ENCODE data around the gene NDUFV3.
"Not testable (repeated sequence)": the region's sequence is repeated elsewhere in the genome, so short reads cannot be mapped to it uniquely, and the experiment has no call there.

Gene NDUFV3

DNA sequence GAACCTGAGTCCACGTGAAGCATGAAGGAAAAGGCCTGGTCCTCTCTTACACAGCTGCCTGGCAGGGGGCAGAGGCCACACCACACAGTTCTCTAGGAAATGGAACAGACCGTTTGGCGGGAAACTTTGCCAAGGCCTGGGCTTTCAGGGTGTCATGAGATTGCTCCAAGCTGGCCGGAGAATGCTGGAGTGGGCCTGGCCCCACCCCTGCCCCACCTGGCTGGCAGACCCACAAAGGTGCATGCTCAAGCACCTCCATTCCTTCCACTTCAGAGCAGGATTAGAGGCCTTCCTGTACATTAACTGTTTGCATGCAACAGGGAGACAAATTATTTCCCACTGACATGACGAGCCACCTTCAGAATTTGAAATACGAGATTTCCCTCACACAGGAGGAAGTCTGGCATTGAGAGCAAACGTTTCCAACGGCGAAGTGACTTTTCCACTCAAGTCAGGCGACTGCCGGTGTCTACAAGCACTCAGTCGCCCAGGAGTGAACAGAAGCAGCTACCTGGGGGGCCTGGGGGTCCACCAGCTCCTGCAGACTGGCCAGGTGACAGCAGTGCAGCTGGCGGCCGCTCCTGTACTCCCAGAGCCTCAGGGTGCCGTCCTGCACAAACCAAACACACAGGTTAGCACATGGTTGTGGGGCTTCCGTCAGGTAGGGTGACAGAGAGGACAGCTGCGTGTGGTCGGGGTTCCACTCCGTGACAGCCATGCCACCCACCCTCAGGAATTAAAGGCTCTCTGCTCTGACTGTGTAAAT is 37.8 kb upstream of the NDUFV3 start:
- no peak overlapping the region for H3K4me3 ChIP-seq (ENCODE audit: low read depth, low read length)
- DNase-seq (ENCODE audit: low read depth): no peak

DNA sequence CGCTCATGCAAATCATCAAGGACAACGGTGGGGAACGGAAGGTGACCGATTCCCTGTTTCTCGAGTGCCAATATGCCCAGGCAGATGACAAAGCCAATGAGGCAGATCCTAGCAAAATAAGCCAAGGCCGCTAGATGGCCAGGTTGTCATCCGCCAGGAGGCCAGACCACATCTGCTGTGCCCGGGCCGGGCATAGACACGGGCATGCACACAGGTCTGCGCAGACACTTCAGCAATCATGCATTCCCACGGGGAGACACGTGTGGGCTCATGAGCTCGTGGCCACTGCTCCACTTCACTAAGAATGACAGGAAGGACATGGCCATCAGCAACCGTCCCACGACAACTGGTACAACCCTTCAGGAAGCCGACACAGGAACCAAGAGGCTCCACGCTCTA is 37.2 kb upstream of the NDUFV3 start:
- no peak for DNase-seq (ENCODE audit: low read depth)
- H3K4me3 ChIP-seq (ENCODE audit: low read depth, low read length): no peak overlapping the region

DNA sequence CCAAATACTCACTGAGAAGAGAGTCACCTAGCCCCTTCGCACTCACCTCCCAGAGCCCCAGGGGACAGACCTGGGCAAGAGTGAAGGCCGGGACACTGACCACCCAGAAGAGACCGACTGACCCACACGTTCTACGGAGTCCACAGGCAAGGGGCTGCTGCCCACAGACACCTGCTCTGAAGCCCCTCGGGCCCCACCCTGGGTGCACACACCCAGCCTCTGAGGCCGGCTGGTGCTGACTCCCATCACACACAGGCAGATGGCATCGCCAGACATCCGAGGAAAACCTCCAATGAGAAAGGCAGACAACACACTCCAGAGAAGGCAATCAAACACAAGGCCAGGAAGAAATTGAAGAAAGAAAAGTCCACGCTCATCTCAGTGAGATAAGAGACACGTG is 35.9 kb upstream of the NDUFV3 start:
- H3K4me3 ChIP-seq (ENCODE audit: low read depth, low read length): no peak overlapping the region
- DNase-seq (ENCODE audit: low read depth): no peak

DNA sequence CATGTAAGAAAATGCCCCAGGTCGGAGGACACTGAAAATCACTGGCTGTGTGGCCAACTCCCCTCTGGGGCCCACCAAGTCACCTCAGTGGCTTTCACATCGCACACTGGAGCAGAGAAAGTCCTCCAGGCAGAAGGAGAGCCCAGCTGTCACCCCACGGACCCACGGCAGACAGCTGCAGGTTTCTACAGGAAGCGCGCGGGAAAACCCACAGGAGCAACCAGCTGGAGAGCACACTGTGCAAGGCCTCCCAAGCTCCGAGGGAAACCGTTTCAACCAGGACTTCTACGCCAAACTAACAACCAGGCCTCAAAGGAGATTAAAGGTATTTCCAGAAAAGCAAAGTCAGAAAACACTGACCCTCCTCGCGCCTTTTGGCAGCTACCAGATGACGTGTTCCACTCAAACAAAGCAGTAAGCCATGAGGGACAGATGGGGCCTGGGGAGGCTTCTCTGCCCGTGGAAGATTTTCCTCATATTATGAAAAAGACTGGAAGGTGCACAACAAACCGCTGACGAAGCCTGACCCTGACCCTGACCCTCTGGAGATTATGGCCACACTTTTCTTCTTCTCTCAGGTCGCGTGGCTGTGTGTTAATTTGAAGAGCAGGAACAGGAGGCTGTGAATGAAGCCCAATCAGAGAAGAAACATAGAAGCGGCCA is 34.8 kb upstream of the NDUFV3 start:
- H3K4me3 ChIP-seq (ENCODE audit: low read depth, low read length): no peak overlapping the region
- DNase-seq (ENCODE audit: low read depth): no peak

DNA sequence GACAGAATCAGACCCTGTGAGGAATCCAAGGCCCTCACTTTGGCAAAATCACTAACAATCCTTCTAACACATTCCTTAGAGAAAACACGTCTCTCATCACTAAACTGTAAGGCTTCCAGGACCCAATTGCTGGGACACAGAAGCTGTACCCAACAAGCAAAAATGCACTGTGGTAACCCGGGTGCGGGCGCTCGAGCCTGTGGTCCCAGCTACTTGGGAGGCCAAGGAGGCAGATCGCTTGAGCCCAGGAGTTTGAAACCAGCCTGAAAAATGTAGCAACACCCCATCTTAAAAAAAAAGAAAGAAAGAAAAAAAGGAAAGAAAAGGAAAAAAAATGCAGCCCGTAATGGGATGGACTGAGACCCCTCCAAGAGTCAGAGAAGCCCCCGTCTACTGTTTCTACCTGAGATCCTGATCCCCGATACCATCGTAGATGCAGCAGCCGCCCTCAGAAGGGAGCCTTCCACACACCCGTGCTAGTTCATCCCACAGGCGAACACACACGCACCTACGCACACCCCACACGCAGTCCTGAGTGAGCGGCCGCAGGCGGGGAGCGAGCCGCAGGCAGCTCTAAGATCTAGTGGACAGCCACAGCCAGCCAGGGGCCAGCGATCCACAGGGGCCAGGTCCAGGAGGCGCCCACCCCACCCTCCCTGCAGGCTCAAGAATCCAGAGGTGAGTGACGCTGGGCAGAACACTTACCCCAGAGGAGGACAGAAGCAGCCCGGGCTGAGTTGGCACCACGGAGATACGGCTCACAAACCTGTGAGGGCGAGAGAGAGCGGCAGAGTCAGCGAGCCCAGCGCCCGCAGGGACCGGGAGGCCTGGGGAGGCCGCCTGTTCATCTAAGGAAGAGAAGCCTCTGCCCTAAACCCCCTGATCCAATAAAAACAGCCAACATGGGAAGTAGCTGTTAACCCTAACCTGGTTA is 33.9 kb upstream of the NDUFV3 start:
- DNase-seq (ENCODE audit: low read depth): no peak
- no peak overlapping the region for H3K4me3 ChIP-seq (ENCODE audit: low read depth, low read length)

DNA sequence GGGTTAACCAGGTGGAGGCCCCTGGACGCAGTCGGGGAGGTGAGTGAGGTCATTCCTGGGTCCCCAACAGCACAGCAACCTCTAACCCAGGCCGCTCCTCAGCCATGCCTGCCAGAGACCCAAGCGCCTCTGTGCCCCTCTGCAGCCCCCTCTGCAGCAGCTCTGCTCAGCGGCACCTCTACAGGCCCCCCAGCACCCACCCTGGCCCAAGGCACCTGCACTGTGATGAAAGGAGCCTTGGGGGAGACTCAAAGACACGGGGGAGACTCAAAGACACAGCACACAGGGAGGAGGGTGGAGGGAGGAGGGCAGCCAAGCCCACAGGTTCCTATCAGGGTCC is 33.2 kb upstream of the NDUFV3 start:
- H3K4me3 ChIP-seq (ENCODE audit: low read depth, low read length): no peak overlapping the region
- DNase-seq (ENCODE audit: low read depth): no peak

DNA sequence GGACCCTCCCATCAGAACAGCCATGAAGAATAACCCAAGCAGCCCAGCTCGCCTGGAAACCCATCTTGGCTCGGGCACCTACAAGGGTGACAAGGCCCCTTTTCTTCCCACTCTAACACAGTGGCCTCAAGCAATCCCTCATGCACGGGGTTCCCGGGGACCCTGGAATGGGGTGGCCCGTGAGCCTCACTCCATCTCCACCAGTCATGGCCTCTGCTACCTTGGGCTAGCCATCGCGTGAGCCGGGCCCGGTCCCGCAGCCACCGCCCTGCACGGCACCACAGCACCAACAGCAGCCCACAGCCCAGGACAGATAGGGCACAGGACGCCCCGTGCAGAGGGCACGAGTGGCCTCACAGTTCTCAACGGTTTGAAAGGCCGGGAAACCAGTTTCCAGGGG is 32.8 kb upstream of the NDUFV3 start:
- DNase-seq (ENCODE audit: low read depth): no peak
- H3K4me3 ChIP-seq (ENCODE audit: low read depth, low read length): no peak overlapping the region

DNA sequence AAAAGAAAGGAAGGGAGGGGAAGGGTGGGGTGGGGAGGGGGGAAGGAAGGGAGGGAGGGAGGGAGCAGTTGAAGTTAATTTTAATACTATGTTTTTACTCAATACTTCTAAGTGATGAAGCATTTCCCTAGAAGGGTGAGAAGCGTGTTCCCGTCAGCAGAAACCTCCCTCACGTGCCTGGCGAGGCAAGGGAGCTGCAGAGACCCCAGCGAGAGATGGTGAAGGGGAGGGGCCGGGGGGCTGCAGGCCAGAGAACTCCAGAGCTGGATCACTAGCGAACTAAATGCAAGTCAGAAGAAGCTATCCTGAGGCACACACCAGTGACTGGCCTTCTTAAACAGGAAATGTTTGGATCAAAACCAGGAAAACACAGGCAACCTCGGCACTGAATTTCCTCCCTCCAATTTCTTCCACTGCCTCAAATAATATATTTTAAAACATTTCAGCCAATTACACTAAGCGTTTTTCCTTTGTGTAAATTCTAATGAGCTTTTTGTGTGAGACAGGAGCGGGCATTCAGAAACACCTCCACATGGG is 31.7 kb upstream of the NDUFV3 start:
- no peak for DNase-seq (ENCODE audit: low read depth)
- H3K4me3 ChIP-seq (ENCODE audit: low read depth, low read length): no peak overlapping the region

DNA sequence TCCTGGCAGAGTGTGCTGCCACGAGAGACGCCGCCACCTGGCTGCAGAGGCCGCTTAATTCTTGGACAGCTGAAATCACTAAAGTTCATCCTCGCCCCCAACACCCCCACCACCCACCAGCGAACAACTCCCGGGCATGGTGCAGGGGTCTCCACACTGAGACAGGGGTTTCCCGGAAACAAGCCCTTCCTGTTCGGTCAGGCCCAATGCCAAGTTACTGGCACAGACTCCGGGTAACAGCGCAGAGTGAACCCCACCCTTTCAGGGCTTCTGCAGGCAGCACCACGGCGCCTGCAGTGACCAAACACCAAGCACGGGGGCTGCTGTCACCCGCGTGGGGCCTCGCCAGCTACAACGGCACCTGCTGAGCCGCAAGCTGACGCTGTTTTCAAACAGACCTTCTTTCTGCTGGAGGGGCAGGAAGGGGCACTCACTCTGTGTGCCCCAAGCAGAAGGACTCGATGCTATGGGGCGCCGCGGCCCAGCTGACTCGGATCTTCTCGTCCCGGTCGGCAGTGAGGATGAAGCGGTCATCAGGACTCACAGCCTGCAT is 31.2 kb upstream of the NDUFV3 start:
- no peak overlapping the region for H3K4me3 ChIP-seq (ENCODE audit: low read depth, low read length)
- DNase-seq (ENCODE audit: low read depth): no peak

DNA sequence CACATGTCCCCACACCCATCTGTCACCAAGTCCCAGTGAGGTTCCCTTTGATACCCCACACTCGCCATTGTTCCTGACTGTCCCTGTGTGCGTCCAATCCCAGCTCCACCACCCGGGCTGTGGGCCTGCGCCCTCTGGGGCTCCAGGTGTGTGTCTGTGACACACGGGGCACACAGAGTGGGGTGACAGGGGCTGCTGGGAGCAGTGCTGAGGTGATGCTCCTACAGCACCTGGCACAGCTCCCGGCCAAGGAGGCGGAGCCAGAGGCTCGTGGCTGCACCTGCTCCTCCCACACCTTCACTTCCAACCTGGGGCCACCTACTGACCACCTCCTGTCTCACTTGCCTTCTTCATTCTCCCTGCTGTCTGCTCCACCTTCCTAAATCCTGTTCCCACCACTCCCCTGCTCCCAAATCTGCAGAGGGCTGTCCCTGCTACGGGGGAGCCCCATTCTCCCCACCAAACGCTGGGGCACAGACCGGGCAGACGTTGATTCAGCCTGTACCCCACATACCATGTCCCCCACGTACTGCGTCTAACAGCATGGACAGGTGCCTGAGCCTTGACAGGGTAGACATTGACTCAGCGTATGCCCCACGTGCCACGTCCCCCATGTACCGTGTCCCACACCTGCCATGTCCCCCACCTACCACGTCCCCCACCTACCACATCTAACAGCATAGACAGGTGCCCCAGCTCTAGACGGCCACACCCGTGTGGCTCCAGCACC is 30.2 kb upstream of the NDUFV3 start:
- H3K4me3 ChIP-seq (ENCODE audit: low read depth, low read length): no peak overlapping the region
- no peak for DNase-seq (ENCODE audit: low read depth)

DNA sequence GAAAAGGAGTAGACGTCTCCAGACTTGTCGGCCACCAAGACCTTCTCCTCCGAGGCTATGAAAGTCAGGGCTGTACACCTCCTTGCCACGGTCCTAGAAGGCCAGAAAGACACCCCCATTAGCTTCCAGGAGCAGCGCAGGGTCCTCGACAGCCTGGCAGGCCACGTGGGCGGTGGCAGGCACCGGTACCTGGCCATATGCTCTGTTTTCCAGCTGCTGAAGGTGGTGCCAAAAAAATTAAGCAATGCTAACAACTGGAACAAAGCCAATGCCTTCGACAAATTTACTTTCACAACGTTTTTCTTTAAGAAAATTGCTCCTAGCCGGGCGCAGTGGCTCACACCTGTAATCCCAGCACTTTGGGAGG is 29.6 kb upstream of the NDUFV3 start:
- no peak overlapping the region for H3K4me3 ChIP-seq (ENCODE audit: low read depth, low read length)
- no peak for DNase-seq (ENCODE audit: low read depth)

DNA sequence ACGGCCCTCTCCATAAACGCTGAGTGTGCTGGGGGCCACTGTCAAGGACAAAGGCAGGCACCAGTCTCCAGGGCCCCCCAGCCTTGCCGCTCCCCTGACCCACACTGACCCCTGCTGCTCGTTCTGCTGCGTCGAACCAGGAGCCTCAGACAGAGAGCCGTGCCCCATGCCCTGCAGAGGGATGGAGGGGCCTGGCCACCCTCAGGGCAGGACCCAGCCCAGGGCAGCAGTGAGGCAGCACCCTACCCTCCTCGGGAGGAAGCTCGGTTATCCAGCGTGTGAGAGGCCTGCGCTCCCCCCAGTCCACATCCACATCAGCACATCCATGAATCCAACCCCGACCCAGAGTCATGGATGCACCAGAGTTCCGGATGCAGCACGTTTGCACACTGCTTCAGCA is 28.8 kb upstream of the NDUFV3 start:
- no peak for DNase-seq (ENCODE audit: low read depth)
- H3K4me3 ChIP-seq (ENCODE audit: low read depth, low read length): no peak overlapping the region

DNA sequence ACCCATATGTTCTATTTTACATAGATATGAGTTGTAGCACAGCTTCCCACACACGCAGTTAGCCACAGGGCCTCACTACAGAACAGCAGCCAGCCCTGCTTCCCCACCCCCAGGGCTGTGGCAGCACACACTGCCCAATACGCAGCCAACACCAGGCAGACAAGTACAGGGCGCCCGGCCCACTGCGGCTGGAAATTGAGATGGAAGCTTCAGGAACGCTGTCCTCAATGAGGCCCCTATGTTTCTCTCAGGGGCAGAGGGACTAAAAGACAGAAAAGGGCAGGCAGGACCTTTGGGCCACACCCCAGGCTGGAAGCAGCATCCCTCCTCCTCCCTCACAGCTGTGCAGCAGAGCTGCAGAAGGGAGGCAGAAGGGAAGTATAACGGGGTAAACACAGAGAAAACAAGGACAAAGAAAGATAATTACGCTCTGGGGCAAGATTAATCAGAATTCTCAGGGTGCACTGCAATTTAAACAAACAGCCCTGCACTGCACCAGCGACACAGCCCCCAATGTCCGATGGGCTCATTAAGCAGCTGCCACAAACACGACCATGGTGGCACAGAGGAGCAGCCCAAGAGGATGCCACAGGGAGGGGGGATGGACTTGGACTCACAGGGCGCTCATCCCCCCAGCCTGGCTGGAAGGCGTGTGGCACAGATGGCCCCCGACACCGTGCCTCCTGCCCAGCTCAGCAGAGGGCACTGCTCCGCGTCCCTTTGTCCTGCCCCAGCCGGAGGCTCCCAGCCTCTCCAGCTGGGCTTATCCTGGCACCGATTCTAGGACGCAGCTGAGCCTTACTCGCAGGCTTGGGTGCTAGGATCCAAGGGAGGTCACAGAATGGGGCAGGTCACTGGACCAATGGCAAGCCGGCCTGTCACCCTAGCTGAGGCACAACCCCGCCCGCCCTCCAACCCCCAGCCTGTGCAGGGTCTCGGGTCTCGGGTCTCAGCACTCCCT is 28.0 kb upstream of the NDUFV3 start:
- no peak for DNase-seq (ENCODE audit: low read depth)
- no peak overlapping the region for H3K4me3 ChIP-seq (ENCODE audit: low read depth, low read length)

DNA sequence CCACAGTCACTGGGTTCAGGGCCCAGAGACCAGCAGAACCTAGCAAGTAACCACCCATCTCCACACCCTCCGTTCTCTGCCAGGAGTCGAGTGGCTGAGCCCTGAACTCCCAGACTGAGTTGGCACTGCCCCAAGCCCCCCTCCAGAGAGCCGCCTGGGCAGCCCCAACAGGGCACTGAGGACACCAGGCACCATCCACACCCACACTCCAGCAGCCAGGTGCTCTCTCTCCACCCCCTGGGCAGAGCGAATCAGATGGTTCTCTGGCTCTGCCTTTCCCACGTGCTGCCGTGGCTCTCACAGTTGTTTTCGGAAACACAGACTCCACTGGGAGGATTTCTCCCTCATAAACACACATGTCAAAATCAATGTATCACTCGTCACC is 27.3 kb upstream of the NDUFV3 start:
- H3K4me3 ChIP-seq (ENCODE audit: low read depth, low read length): no peak overlapping the region
- DNase-seq (ENCODE audit: low read depth): no peak

DNA sequence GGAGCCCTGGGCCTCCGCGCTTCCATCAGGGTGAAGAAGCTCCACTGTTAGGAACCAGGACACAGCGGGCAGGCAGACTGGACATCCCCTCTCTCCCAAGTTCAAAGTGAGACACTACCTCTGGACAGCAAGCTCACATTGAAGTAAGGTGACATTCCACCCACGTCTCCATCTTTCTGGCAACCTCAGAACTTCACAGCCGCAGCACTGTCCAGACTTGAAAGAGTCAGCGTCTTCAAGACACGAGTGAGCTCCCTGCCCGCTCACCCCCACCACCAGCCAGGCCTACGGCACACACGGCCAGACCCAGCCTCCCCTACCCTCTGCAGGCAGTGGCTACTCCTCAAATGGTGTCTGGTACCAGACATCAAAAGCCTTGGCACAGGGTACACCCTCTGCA is 24.9 kb upstream of the NDUFV3 start:
- DNase-seq (ENCODE audit: low read depth): no peak
- no peak overlapping the region for H3K4me3 ChIP-seq (ENCODE audit: low read depth, low read length)

DNA sequence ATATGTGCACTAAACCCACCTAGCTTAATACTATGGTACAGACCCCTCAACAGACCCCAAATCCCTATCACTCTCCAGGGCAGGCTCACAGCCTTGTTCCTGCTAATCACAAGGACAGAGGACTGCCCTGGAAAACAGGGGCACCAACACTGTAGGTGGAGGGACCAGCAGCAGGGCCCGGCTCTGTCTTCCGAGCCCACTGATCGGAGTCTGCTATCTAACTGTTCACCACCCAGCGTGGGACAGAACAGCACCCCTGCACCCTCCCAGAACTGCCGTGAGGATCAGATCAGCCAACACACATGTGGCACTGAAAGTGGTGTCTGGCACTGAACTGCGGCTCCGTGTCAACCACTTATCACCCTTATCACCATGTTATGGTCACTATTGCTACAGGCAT is 20.0 kb upstream of the NDUFV3 start:
- DNase-seq (ENCODE audit: low read depth): no peak
- H3K4me3 ChIP-seq (ENCODE audit: low read depth, low read length): no peak overlapping the region

DNA sequence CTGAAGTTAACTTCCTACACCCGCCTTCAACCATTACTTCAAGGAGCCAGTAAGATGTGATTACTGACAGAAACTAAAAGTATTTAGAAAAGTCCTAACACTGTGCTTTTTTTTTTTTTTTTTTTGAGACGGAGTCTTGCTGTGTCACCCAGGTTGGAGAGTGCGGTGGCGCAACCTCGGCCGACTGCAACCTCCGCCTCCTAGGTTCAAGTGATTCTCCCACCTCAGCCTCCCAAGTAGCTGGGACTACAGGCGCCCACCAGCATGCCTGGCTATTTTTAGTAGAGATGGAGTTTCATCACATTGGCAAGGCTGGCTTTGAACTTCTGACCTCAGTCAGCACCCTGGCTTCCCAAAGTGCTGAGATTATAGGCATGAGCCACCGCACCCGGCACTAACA is 17.3 kb upstream of the NDUFV3 start:
- DNase-seq (ENCODE audit: low read depth); H3K4me3 ChIP-seq (ENCODE audit: low read depth, low read length): not testable (repeated sequence)

DNA sequence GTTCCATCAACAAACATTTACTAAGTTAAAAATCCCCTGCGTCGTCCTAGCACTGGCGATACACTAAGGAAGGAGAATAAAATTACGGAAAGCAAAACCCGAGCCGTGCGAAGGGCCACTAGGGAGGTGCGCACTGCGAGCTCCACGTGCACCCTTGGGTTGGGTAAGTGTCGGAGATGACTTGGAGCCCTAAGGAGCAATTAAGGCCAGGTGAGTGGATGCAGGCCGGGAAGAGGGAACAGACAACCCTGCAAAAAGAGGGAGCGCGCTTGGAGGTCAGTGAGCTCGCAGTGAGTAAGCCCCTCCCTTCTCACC is 14.5 kb upstream of the NDUFV3 start:
- H3K4me3 ChIP-seq (ENCODE audit: low read depth, low read length): peak overlapping the region; percentile 98
- DNase-seq (ENCODE audit: low read depth): no peak

Data from skeletal muscle cell (primary cell).